NB4 (cell line): Measurements from ENCODE around the gene PAX8.
"Not testable (repeated sequence)": the region's sequence is repeated elsewhere in the genome, so short reads cannot be mapped to it uniquely, and the experiment has no call there.

ENCODE experiments used
- POLR2A ChIP-seq: IDR thresholded peaks from 2 replicates; pipeline ENCODE4 v1.6.1; 2011; ENCODE audit warnings: mild to moderate bottlenecking; ENCODE audit not compliant: insufficient read length; ENCODE audit errors: extremely low read depth
- TF ChIP-seq, protein P1 (sequence below): IDR thresholded peaks from one replicate; pipeline ENCODE4 v1.5.1; 2012; ENCODE audit warnings: low read depth, low read length

DNA sequence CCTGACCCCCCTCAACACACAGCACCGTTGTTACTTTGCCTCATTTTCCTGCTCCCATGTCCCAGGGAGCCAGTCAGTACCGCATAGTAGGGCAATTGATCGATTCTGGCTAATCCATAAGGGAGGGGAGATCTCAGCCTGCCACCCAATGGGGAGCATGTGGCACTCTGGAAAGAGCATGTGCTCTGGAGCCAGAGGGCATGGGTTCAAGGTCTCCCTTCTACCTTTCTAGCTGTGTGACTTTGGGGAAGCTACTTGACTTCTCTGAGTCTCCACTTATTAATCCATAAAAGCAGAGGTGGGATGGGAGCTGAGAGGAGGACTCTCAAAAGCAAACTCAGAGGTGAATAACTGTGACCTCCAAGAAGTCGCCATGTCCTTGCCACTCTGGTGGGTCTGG lies 27.5 kb upstream of the PAX8 start:
- TF ChIP-seq, protein P1, sequence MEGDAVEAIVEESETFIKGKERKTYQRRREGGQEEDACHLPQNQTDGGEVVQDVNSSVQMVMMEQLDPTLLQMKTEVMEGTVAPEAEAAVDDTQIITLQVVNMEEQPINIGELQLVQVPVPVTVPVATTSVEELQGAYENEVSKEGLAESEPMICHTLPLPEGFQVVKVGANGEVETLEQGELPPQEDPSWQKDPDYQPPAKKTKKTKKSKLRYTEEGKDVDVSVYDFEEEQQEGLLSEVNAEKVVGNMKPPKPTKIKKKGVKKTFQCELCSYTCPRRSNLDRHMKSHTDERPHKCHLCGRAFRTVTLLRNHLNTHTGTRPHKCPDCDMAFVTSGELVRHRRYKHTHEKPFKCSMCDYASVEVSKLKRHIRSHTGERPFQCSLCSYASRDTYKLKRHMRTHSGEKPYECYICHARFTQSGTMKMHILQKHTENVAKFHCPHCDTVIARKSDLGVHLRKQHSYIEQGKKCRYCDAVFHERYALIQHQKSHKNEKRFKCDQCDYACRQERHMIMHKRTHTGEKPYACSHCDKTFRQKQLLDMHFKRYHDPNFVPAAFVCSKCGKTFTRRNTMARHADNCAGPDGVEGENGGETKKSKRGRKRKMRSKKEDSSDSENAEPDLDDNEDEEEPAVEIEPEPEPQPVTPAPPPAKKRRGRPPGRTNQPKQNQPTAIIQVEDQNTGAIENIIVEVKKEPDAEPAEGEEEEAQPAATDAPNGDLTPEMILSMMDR, result not testable (repeated sequence)
- not testable (repeated sequence) for TF ChIP-seq POLR2A
